A549 (cell line): Measurements from ENCODE around the gene ANTXR1.

ENCODE experiments used
- POLR2AphosphoS2 ChIP-seq: conservative IDR thresholded peaks from 2 replicates; pipeline ENCODE4 v1.6.1; 2012; ENCODE audit warnings: low read length, improper control_type of control experiment, inconsistent platforms
- RARB ChIP-seq: fragments of 250-450 bp; sonication (Bioruptor Pico); IDR thresholded peaks from 2 replicates; pipeline ENCODE4 v1.8.0; 2021; ENCODE audit warnings: mild to moderate bottlenecking, moderate library complexity

- no peak for TF ChIP-seq POLR2AphosphoS2
- TF ChIP-seq RARB (CRISPR knock-in tag): no peak
Observed at GRCh38 chr2:69165091-69165880, 152.3 kb downstream of the ANTXR1 start.
